WTC11 (cell line): ENCODE measurements around the gene KBTBD8. TPM values are rescaled to one million over a fixed set of nuclear protein-coding genes. Genes with fewer than 3 reads are reported as not detected.

Experiments used
- ATAC-seq: fragments of 200-7000 bp; cut with Tn5 transposase; 2 replicates; pipeline ENCODE4 v1.10.0; 2021; ENCODE audit warnings: mild to moderate bottlenecking, moderate library complexity
- Bru-seq: library from RNA; stranded (reverse); fragments of 400-500 nt; gene quantifications from one replicate; lab custom pipeline; 2021; lab: Mats Ljungman, UMichigan
- CTCF ChIA-PET: fragments of 300-600 bp; sonication (Branson Sonifier 250); formaldehyde crosslinking; loops from one replicate; lab custom pipeline; 2021; ENCODE audit warnings: antibody characterized with exemption; lab: Charles Lee
- POLR2A ChIA-PET: fragments of 350-600 bp; sonication (Branson Sonifier 250); formaldehyde crosslinking; loops from one replicate; lab custom pipeline; 2021; ENCODE audit warnings: antibody characterized with exemption; lab: Charles Lee
- DNase-seq: peaks from one replicate; pipeline ENCODE4 v3.0.0; 2021; ENCODE audit warnings: low spot score
- H3K27ac Mint-ChIP-seq: 2 replicates; pipeline ENCODE4 v1.8.0; 2021; ENCODE audit warnings: mixed read lengths
- H3K27me3 Mint-ChIP-seq: 2 replicates; pipeline ENCODE4 v1.8.0; 2021; ENCODE audit warnings: low read depth, mild to moderate bottlenecking, moderate library complexity, mixed read lengths
- H3K36me3 Mint-ChIP-seq: 2 replicates; pipeline ENCODE4 v1.8.0; 2021; ENCODE audit warnings: mixed read lengths
- H3K4me1 Mint-ChIP-seq: 2 replicates; pipeline ENCODE4 v1.8.0; 2022; ENCODE audit warnings: mixed read lengths
- H3K4me3 Mint-ChIP-seq: 2 replicates; pipeline ENCODE4 v1.8.0; 2021; ENCODE audit warnings: mild to moderate bottlenecking, moderate library complexity, mixed read lengths
- H3K9me3 Mint-ChIP-seq: 2 replicates; pipeline ENCODE4 v1.8.0; 2021; ENCODE audit warnings: mixed read lengths
- ARID4B ChIP-seq: sonication (generic); formaldehyde crosslinking; IDR thresholded peaks from 2 replicates; pipeline ENCODE4 v1.8.0; 2023; ENCODE audit warnings: missing genetic modification reagents, mild to moderate bottlenecking, borderline replicate concordance
- ATF2 ChIP-seq: sonication (generic); formaldehyde crosslinking; IDR thresholded peaks from 2 replicates; pipeline ENCODE4 v1.8.1; 2022; ENCODE audit warnings: low read depth, missing genetic modification reagents, borderline replicate concordance
- GRHL2 ChIP-seq: fragments of 250-450 bp; sonication (Bioruptor Pico); IDR thresholded peaks from 2 replicates; pipeline ENCODE4 v1.8.0; 2022; ENCODE audit warnings: mild to moderate bottlenecking, moderate library complexity; ENCODE audit not compliant: insufficient replicate concordance, severe bottlenecking
- GTF2I ChIP-seq: fragments of 250-450 bp; sonication (Bioruptor Pico); conservative IDR thresholded peaks from 2 replicates; pipeline ENCODE4 v1.4.0; 2021; ENCODE audit warnings: mild to moderate bottlenecking
- IRF1 ChIP-seq: sonication (generic); formaldehyde crosslinking; IDR thresholded peaks from 2 replicates; pipeline ENCODE4 v1.8.0; 2023; ENCODE audit warnings: missing genetic modification reagents
- KAT7 ChIP-seq: sonication (generic); formaldehyde crosslinking; IDR thresholded peaks from 2 replicates; pipeline ENCODE4 v1.8.1; 2023; ENCODE audit warnings: missing genetic modification reagents, mild to moderate bottlenecking, borderline replicate concordance
- MXD4 ChIP-seq: fragments of 250-450 bp; sonication (Bioruptor Pico); IDR thresholded peaks from 2 replicates; pipeline ENCODE4 v1.8.0; 2021; ENCODE audit warnings: mild to moderate bottlenecking, moderate library complexity, borderline replicate concordance
- RORB ChIP-seq: fragments of 250-450 bp; sonication (Bioruptor Pico); IDR thresholded peaks from 2 replicates; pipeline ENCODE4 v1.9.0; 2021; ENCODE audit warnings: mild to moderate bottlenecking
- SMAD4 ChIP-seq: sonication (generic); formaldehyde crosslinking; IDR thresholded peaks from 2 replicates; pipeline ENCODE4 v1.8.0; 2022; ENCODE audit warnings: mild to moderate bottlenecking, missing genetic modification reagents
- TCF7 ChIP-seq: sonication (generic); formaldehyde crosslinking; IDR thresholded peaks from 2 replicates; pipeline ENCODE4 v1.8.0; 2022; ENCODE audit warnings: mild to moderate bottlenecking, low read depth, missing genetic modification reagents, moderate library complexity
- TP53 ChIP-seq: sonication (generic); formaldehyde crosslinking; IDR thresholded peaks from 2 replicates; pipeline ENCODE4 v1.8.1; 2023; ENCODE audit warnings: mild to moderate bottlenecking, missing genetic modification reagents
- ZNF416 ChIP-seq: fragments of 250-450 bp; sonication (Bioruptor Pico); IDR thresholded peaks from 2 replicates; pipeline ENCODE4 v1.9.0; 2021; ENCODE audit warnings: mild to moderate bottlenecking, inconsistent platforms
- long read RNA-seq, 3 experiments: library from RNA in 1 of 3; library from capped mRNA in 1 of 3; library from polyadenylated mRNA in 1 of 3; unstranded in 2 of 3; stranded (forward) in 1 of 3; transcript quantifications; one replicate each; pipeline ENCODE4 v2.0.0, GENCODE V29; 2021
- total RNA-seq: library from RNA; stranded (reverse); gene quantifications from 3 replicates; pipeline ENCODE4 v1.2.3, GENCODE V29; 2021
- TF ChIP-seq, protein P1 (sequence below): sonication (generic); formaldehyde crosslinking; IDR thresholded peaks from 2 replicates; pipeline ENCODE4 v1.8.1; 2022; ENCODE audit warnings: missing genetic modification reagents, borderline replicate concordance
- TF ChIP-seq, protein P2 (sequence below): fragments of 250-450 bp; sonication (Bioruptor Pico); IDR thresholded peaks from 2 replicates; pipeline ENCODE4 v2.1.2; 2022; ENCODE audit warnings: mild to moderate bottlenecking, moderate library complexity
- TF ChIP-seq, protein P3 (sequence below): sonication (generic); formaldehyde crosslinking; IDR thresholded peaks from 2 replicates; pipeline ENCODE4 v1.8.0; 2022; ENCODE audit warnings: mild to moderate bottlenecking, missing genetic modification reagents
- TF ChIP-seq, protein P4 (sequence below): fragments of 250-450 bp; sonication (Bioruptor Pico); conservative IDR thresholded peaks from 2 replicates; pipeline ENCODE4 v1.9.0; 2021; ENCODE audit warnings: mild to moderate bottlenecking

KBTBD8 gene, protein sequence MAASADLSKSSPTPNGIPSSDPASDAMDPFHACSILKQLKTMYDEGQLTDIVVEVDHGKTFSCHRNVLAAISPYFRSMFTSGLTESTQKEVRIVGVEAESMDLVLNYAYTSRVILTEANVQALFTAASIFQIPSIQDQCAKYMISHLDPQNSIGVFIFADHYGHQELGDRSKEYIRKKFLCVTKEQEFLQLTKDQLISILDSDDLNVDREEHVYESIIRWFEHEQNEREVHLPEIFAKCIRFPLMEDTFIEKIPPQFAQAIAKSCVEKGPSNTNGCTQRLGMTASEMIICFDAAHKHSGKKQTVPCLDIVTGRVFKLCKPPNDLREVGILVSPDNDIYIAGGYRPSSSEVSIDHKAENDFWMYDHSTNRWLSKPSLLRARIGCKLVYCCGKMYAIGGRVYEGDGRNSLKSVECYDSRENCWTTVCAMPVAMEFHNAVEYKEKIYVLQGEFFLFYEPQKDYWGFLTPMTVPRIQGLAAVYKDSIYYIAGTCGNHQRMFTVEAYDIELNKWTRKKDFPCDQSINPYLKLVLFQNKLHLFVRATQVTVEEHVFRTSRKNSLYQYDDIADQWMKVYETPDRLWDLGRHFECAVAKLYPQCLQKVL
- 14.5 to 15.7 TPM (median 15.0 TPM) in 3 replicates for total RNA-seq
- percentile 94 among the genes with signal in this experiment for Bru-seq, nascent RNA
- long read RNA-seq, experiment 1, full-length matches to known transcripts, result 45 of 69 reads
- long read RNA-seq, experiment 1, partial matches to known transcripts, result 6 of 69 reads
- long read RNA-seq, experiment 1, other reads (novel, unspliced or antisense), result 18 of 69 reads
- long read RNA-seq, experiment 2, full-length matches to known transcripts, result 6 of 20 reads
- long read RNA-seq, experiment 2, partial matches to known transcripts, result 3 of 20 reads
- long read RNA-seq, experiment 2, other reads (novel, unspliced or antisense), result 11 of 20 reads
- long read RNA-seq, experiment 3, full-length matches to known transcripts, result 4 of 4 reads
- long read RNA-seq, experiment 3, partial matches to known transcripts, result 0 of 4 reads
- long read RNA-seq, experiment 3, other reads (novel, unspliced or antisense), result 0 of 4 reads

GRCh38 chr3:66998113-66998903 lies at the start of gene KBTBD8:
KBTBD8 (plus strand) TSS chr3:66998307; CDS start chr3:66998356, 49 bp downstream.
- Mint-ChIP-seq H3K4me1 (peaks cover 18% of the 10 kb centered on the region), H3K9me3 (no peaks in the 10 kb centered on the region), H3K27ac (no peak within 1 kb of the TSS), H3K27me3 (0 out of 2 replicates have a peak, but pooled peaks cover 5% of the 10 kb centered on the region), H3K4me3 (peak within 1 kb of the TSS; percentile 93), H3K36me3 (peaks cover 3% of the 10 kb centered on the region)
- DNase-seq, result peak; percentile 98
- ATAC-seq, result peak; percentile 97
- CTCF ChIA-PET, result interaction anchor here (0.7 to 2.0 kb wide), 9 partner anchors 9 to 199 kb away, joined by 3 to 28 read pairs (median 4); no protein-coding TSS in a partner anchor
- POLR2A ChIA-PET, result interaction anchor here (0.6 to 1.4 kb wide), 9 partner anchors 9 to 562 kb away, joined by 3 to 10 read pairs (median 4); no protein-coding TSS in a partner anchor
- TF ChIP-seq KAT7 (0 out of 2 replicates have a peak, but pooled peaks have one; percentile 52), ARID4B (CRISPR knock-in tag) (no peak), TP53 (no peak; the same call in 1 of the 2 replicates), GRHL2 (no peak), TCF7 (CRISPR knock-in tag) (no peak), MXD4 (no peak), ATF2 (CRISPR knock-in tag) (no peak), ZNF416 (CRISPR knock-in tag) (no peak), GTF2I (CRISPR knock-in tag) (no peak), IRF1 (CRISPR knock-in tag) (no peak), SMAD4 (CRISPR knock-in tag) (no peak), RORB (CRISPR knock-in tag) (no peak)
- TF ChIP-seq, protein P1, sequence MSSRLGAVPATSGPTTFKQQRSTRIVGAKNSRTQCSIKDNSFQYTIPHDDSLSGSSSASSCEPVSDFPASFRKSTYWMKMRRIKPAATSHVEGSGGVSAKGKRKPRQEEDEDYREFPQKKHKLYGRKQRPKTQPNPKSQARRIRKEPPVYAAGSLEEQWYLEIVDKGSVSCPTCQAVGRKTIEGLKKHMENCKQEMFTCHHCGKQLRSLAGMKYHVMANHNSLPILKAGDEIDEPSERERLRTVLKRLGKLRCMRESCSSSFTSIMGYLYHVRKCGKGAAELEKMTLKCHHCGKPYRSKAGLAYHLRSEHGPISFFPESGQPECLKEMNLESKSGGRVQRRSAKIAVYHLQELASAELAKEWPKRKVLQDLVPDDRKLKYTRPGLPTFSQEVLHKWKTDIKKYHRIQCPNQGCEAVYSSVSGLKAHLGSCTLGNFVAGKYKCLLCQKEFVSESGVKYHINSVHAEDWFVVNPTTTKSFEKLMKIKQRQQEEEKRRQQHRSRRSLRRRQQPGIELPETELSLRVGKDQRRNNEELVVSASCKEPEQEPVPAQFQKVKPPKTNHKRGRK (CRISPR knock-in tag), result no peak
- TF ChIP-seq, protein P2, sequence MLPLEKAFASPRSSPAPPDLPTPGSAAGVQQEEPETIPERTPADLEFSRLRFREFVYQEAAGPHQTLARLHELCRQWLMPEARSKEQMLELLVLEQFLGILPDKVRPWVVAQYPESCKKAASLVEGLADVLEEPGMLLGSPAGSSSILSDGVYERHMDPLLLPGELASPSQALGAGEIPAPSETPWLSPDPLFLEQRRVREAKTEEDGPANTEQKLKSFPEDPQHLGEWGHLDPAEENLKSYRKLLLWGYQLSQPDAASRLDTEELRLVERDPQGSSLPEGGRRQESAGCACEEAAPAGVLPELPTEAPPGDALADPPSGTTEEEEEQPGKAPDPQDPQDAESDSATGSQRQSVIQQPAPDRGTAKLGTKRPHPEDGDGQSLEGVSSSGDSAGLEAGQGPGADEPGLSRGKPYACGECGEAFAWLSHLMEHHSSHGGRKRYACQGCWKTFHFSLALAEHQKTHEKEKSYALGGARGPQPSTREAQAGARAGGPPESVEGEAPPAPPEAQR (CRISPR knock-in tag), result no peak
- TF ChIP-seq, protein P3, sequence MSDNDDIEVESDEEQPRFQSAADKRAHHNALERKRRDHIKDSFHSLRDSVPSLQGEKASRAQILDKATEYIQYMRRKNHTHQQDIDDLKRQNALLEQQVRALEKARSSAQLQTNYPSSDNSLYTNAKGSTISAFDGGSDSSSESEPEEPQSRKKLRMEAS (CRISPR knock-in tag), result peak; percentile 47; the same call in 1 of the 2 replicates
- TF ChIP-seq, protein P4, sequence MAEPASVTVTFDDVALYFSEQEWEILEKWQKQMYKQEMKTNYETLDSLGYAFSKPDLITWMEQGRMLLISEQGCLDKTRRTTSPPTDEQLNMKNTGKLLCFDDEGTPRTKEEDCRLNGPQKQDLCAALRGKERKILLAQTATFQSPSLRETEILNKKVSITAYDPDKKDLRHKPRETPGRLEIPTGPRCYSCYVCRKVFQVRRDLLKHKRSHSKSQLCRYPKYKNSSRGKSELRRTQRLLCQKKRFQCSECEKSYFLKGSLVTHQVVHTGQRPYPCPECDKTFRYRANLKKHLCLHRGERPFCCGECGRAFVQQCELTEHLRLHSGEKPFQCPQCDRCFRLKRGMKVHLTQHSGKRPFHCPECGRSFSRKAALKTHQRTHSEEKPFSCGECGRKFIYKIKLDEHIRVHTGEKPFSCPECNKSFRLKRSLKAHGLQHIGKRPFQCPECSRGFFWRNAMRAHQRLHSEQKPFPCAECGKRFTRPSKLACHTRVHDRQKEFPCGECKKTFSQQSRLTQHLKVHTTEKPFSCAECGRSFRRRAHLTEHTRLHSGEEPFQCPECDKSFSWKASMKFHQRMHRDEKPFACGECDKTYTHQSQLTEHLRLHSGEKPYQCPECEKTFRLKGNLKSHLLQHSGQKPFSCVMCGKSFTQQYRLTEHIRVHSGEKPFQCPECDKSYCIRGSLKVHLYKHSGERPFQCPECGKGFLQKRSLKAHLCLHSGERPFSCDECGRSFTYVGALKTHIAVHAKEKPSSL (CRISPR knock-in tag), result no peak
